Ascending aorta (tissue), 2 donors: Measurements from ENCODE around the gene SPRYD3. TPM values are rescaled to one million over a fixed set of nuclear protein-coding genes. Genes with fewer than 3 reads are reported as not detected.
A peak's percentile ranks its signal among the peaks of the same experiment; 100 is the strongest.

Source experiments
- DNase-seq, 2 donors: peaks; one replicate each; pipeline ENCODE4 v3.0.0-alpha.2; 2019; ENCODE audit warnings: low spot score in 2 of 2
- H3K27ac ChIP-seq, 2 donors: fragments of 200-600 bp; sonication (generic); one replicate each; pipeline ENCODE4 v1.5.1; 2016 to 2017; ENCODE audit warnings: mild to moderate bottlenecking in 1 of 2
- H3K27me3 ChIP-seq: fragments of 200-600 bp; sonication (generic); one replicate; pipeline ENCODE4 v1.5.1; 2017
- H3K36me3 ChIP-seq, 2 donors: fragments of 200-600 bp; sonication (generic); one replicate each; pipeline ENCODE4 v1.5.1; 2016
- H3K4me1 ChIP-seq, 2 donors: fragments of 200-600 bp; sonication (generic); one replicate each; pipeline ENCODE4 v1.5.1; 2016 to 2017; ENCODE audit warnings: mild to moderate bottlenecking in 1 of 2
- H3K4me3 ChIP-seq, 2 donors: fragments of 200-600 bp; sonication (generic); one replicate each; pipeline ENCODE4 v1.5.1; 2016 to 2017; ENCODE audit warnings: mild to moderate bottlenecking in 1 of 2
- H3K9me3 ChIP-seq, 2 donors: fragments of 200-600 bp; sonication (generic); one replicate each; pipeline ENCODE4 v1.5.1; 2016
- CTCF ChIP-seq, 3 experiments: fragments of 200-600 bp in 2 of 3; fragments of 450-650 bp in 1 of 3; sonication (generic) in 2 of 3; IDR thresholded peaks; one replicate each; pipeline ENCODE4 v1.5.1; 2016 to 2019; ENCODE audit warnings: antibody characterized with exemption in 3 of 3, mild to moderate bottlenecking in 1 of 3, moderate library complexity in 1 of 3
- intact Hi-C: fragments of 100-400 bp; cut with DNase I; formaldehyde crosslinking; loops from one replicate; pipeline ENCODE4 v1.15.1; 2023
- total RNA-seq: library from RNA; depleted of rRNA; stranded (reverse); fragments of >200 nt; gene quantifications from one replicate; pipeline ENCODE4 v1.1.0, GENCODE V29; 2016

Gene SPRYD3
- total RNA-seq, 1 donor from 2014 or later, result 48.6 TPM

- H3K4me3 ChIP-seq, result peak overlapping the region; percentile 85 to 86
- no peaks in the 10 kb centered on the region for H3K9me3 ChIP-seq
- TF ChIP-seq CTCF (IDR thresholded peaks at IDR 0.05), result peak; percentile 94 to 98 (median 96)
- DNase-seq, result peak; percentile 80 to 97
- H3K4me1 ChIP-seq, result peaks cover 0 to 22% of the 10 kb centered on the region in 2 donors
- peak overlapping the region; percentile 97 for H3K27ac ChIP-seq
- no peaks in the 10 kb centered on the region for H3K27me3 ChIP-seq
- intact Hi-C loops, result loop anchor here (1.0 to 5.0 kb wide), 4 partner anchors 33 to 82 kb away; partner anchors contain the start of genes CSAD and ZNF740
- H3K36me3 ChIP-seq, result peaks cover 21 to 27% of the 10 kb centered on the region in 2 donors
These were observed 20.1 kb upstream of the SPRYD3 start for GRCh38 chr12:53099071-53099882.

GRCh38 chr12:53098354-53098981 lies 19.3 kb upstream of the SPRYD3 start:
- TF ChIP-seq CTCF (IDR thresholded peaks at IDR 0.05), result no peak
- Histone ChIP-seq H3K36me3 (peaks cover 21 to 27% of the 10 kb centered on the region in 2 donors), H3K4me1 (peaks cover 0 to 22% of the 10 kb centered on the region in 2 donors), H3K9me3 (no peaks in the 10 kb centered on the region), H3K27ac (peak overlapping the region; percentile 97), H3K27me3 (no peaks in the 10 kb centered on the region), H3K4me3 (peak overlapping the region; percentile 85 to 86)
- intact Hi-C loops, result loop anchor here (1.0 to 5.0 kb wide), 4 partner anchors 19 to 82 kb away; partner anchors contain the start of genes CSAD, SPRYD3 and ZNF740
- DNase-seq, result peak in 1 of 2 donors; percentile 85

GRCh38 chr12:53097564-53098353 lies 18.6 kb upstream of the SPRYD3 start, which contains the start of gene IGFBP6:
Gene IGFBP6, plus strand, starts transcription at chr12:53097667. Its CDS starts 51 bp downstream, at chr12:53097718.
- peak within 1 kb of the TSS; percentile 97 for H3K27ac ChIP-seq
- H3K9me3 ChIP-seq, result no peaks in the 10 kb centered on the region
- H3K4me1 ChIP-seq, result peaks cover 0 to 22% of the 10 kb centered on the region in 2 donors
- intact Hi-C loops, result loop anchor here (1.0 to 5.0 kb wide), 4 partner anchors 18 to 83 kb away; partner anchors contain the start of genes CSAD, SPRYD3 and ZNF740
- TF ChIP-seq CTCF (IDR thresholded peaks at IDR 0.05), result peak in 2 of 3 experiments; percentile 6 to 20
- DNase-seq, result peak in 1 of 2 donors; percentile 89
- H3K36me3 ChIP-seq, result peaks cover 21 to 24% of the 10 kb centered on the region in 2 donors
- peak within 1 kb of the TSS; percentile 85 to 86 for H3K4me3 ChIP-seq
- H3K27me3 ChIP-seq, result no peaks in the 10 kb centered on the region

GRCh38 chr12:53097207-53097563 lies 18.0 kb upstream of the SPRYD3 start:
- peaks cover 0 to 22% of the 10 kb centered on the region in 2 donors for H3K4me1 ChIP-seq
- no peak for TF ChIP-seq CTCF (IDR thresholded peaks at IDR 0.05)
- no peaks in the 10 kb centered on the region for H3K27me3 ChIP-seq
- intact Hi-C loops, result loop anchor here (5.0 kb wide), 1 partner anchor 60 kb away; no protein-coding TSS in a partner anchor
- DNase-seq, result no peak
- peaks cover 19% of the 10 kb centered on the region in 2 donors for H3K36me3 ChIP-seq
- peak overlapping the region; percentile 97 for H3K27ac ChIP-seq
- H3K9me3 ChIP-seq, result no peaks in the 10 kb centered on the region
- peak overlapping the region; percentile 85 to 86 for H3K4me3 ChIP-seq

GRCh38 chr12:53096759-53097158 lies 17.6 kb upstream of the SPRYD3 start:
- peaks cover 15% of the 10 kb centered on the region in 2 donors for H3K36me3 ChIP-seq
- peak overlapping the region; percentile 97 for H3K27ac ChIP-seq
- no peaks in the 10 kb centered on the region for H3K27me3 ChIP-seq
- TF ChIP-seq CTCF (IDR thresholded peaks at IDR 0.05), result no peak
- intact Hi-C loops, result loop anchor here (5.0 kb wide), 1 partner anchor 61 kb away; no protein-coding TSS in a partner anchor
- peak overlapping the region; percentile 85 to 86 for H3K4me3 ChIP-seq
- H3K4me1 ChIP-seq, result peaks cover 0 to 22% of the 10 kb centered on the region in 2 donors
- no peaks in the 10 kb centered on the region for H3K9me3 ChIP-seq
- no peak for DNase-seq
